K562 (cell line): ENCODE measurements around the gene ARHGEF12. TPM values are rescaled to one million over a fixed set of nuclear protein-coding genes. Genes with fewer than 3 reads are reported as not detected.

Experiments
- ATF2 ChIP-seq: sonication (generic); formaldehyde crosslinking; IDR thresholded peaks from 2 replicates; pipeline ENCODE4 v1.8.1; 2022; ENCODE audit warnings: missing genetic modification reagents
- ATF3 ChIP-seq, 2 experiments: fragments of 450-650 bp in 1 of 2; sonication (generic) in 1 of 2; formaldehyde crosslinking in 1 of 2; IDR thresholded peaks in 1 of 2; conservative IDR thresholded peaks in 1 of 2; 2 replicates each; pipeline versions ENCODE4 v1.6.1 to v1.8.1; 2016 to 2023; ENCODE audit warnings: mild to moderate bottlenecking in 2 of 2, moderate library complexity in 2 of 2, inconsistent platforms in 1 of 2, missing genetic modification reagents in 1 of 2
- C11orf30 ChIP-seq: fragments of 450-650 bp; IDR thresholded peaks from 2 replicates; pipeline ENCODE4 v1.6.1; 2016; ENCODE audit warnings: low read depth, mild to moderate bottlenecking
- DACH1 ChIP-seq: fragments of 450-650 bp; IDR thresholded peaks from 2 replicates; pipeline ENCODE4 v1.6.1; 2018; ENCODE audit not compliant: partially characterized antibody
- DPF2 ChIP-seq: fragments of 450-650 bp; IDR thresholded peaks from 2 replicates; pipeline ENCODE4 v1.6.1; 2016
- FOXA1 ChIP-seq: fragments of 450-650 bp; IDR thresholded peaks from 2 replicates; pipeline ENCODE4 v1.6.1; 2016; ENCODE audit warnings: mild to moderate bottlenecking, borderline replicate concordance
- JUND ChIP-seq, 2 experiments: IDR thresholded peaks; 2 replicates in 1 of 2; 3 replicates in 1 of 2; pipeline ENCODE4 v1.6.1; 2011; ENCODE audit warnings: borderline replicate concordance in 2 of 2, low read depth in 2 of 2, low read length in 2 of 2, improper control_type of control experiment in 1 of 2, missing biosample characterization in 1 of 2, missing genetic modification characterization in 1 of 2, missing genetic modification reagents in 1 of 2
- KLF10 ChIP-seq: fragments of 250-450 bp; sonication (Bioruptor Pico); IDR thresholded peaks from 2 replicates; pipeline ENCODE4 v1.6.1; 2021; ENCODE audit warnings: matching md5 sums
- MLX ChIP-seq, 2 experiments: fragments of 450-650 bp in 1 of 2; sonication (generic) in 1 of 2; formaldehyde crosslinking; conservative IDR thresholded peaks; 2 replicates each; pipeline versions ENCODE4 v1.4.0 to v1.8.1; 2020 to 2022; ENCODE audit warnings: mild to moderate bottlenecking in 1 of 2, missing genetic modification reagents in 1 of 2
- NR3C1 ChIP-seq: sonication (generic); formaldehyde crosslinking; IDR thresholded peaks from 2 replicates; pipeline ENCODE4 v1.8.1; 2022; ENCODE audit warnings: missing genetic modification reagents
- PBX2 ChIP-seq, 2 experiments: IDR thresholded peaks in 1 of 2; conservative IDR thresholded peaks in 1 of 2; 2 replicates each; pipeline ENCODE4 v1.6.1; 2016; ENCODE audit warnings: low read depth in 2 of 2, mild to moderate bottlenecking in 1 of 2, missing compliant biosample characterization in 1 of 2, missing genetic modification characterization in 1 of 2, moderate library complexity in 1 of 2
- PTRF ChIP-seq: fragments of 450-650 bp; IDR thresholded peaks from 2 replicates; pipeline ENCODE4 v1.6.1; 2016; ENCODE audit warnings: mild to moderate bottlenecking, missing genetic modification characterization, missing compliant biosample characterization
- RCOR1 ChIP-seq, 2 experiments: IDR thresholded peaks; 2 replicates each; pipeline ENCODE4 v1.6.1; 2012; ENCODE audit warnings: low read depth in 2 of 2, low read length in 2 of 2, borderline replicate concordance in 1 of 2, improper control_type of control experiment in 1 of 2
- SIN3A ChIP-seq, 2 experiments: fragments of 150-350 bp in 1 of 2; IDR thresholded peaks; 2 replicates each; pipeline ENCODE4 v1.6.1; 2011 to 2016; ENCODE audit warnings: borderline replicate concordance in 2 of 2, low read depth in 2 of 2, low read length in 2 of 2, mild to moderate bottlenecking in 2 of 2, moderate library complexity in 2 of 2; ENCODE audit not compliant: control insufficient read depth in 1 of 2
- TEAD2 ChIP-seq: fragments of 450-650 bp; IDR thresholded peaks from 2 replicates; pipeline ENCODE4 v1.6.1; 2016; ENCODE audit warnings: missing genetic modification characterization, control low read depth, missing compliant biosample characterization
- polyA plus RNA-seq, 8 experiments: library from polyadenylated mRNA; depleted of rRNA in 4 of 8; stranded (reverse) in 5 of 8; unstranded in 3 of 8; fragments of >200 nt; fragmentation: Nextera tagmentation in 2 of 8; fragmentation: Illumina TruSeq in 1 of 8; extraction: Ambion mirVana in 2 of 8; extraction: Trizol in 1 of 8; gene quantifications; 2 replicates each; pipeline versions ENCODE4 v1.2.1 to v1.2.3, GENCODE V29; 2011 to 2014; ENCODE audit warnings: inconsistent platforms in 1 of 8, missing spikeins in 1 of 8
- total RNA-seq, 7 experiments: library from RNA; depleted of rRNA in 6 of 7; stranded (reverse); fragments of >200 nt in 6 of 7; fragmentation: Illumina TruSeq in 2 of 7; extraction: Trizol in 2 of 7; gene quantifications; 2 replicates each; pipeline versions ENCODE4 v1.2.1 to v1.2.3, GENCODE V29; 2011 to 2021; ENCODE audit warnings: low replicate concordance in 1 of 7

The ARHGEF12 gene
- total and polyA plus RNA-seq, 9 of the 15 experiments (the other 6 are each of a cell fraction or from before 2014, with no cell fraction given): 3.5 to 51.7 (median 29.5) TPM

- TF ChIP-seq DACH1 (peak; percentile 70), RCOR1 (IDR thresholded peaks at IDR 0.05; ENCODE audit: borderline replicate concordance in 1 of 2, low read depth in 2 of 2, low read length in 2 of 2) (no peak), PBX2 (CRISPR knock-in tag; IDR thresholded peaks at IDR 0.05; ENCODE audit: low read depth) (no peak), PBX2 (tag; conservative IDR thresholded peaks at IDR 0.05; ENCODE audit: low read depth) (peak; percentile 83), FOXA1 (no peak), KLF10 (no peak), MLX (CRISPR knock-in tag; conservative IDR thresholded peaks at IDR 0.05) (no peak), C11orf30 (peak; percentile 29; the same call in 1 of the 2 replicates), ATF2 (no peak), TEAD2 (no peak), DPF2 (0 out of 2 replicates have a peak, but pooled peaks have one; percentile 39), JUND (IDR thresholded peaks at IDR 0.05; ENCODE audit: borderline replicate concordance, low read depth, low read length) (peak; percentile 76), JUND (tag; IDR thresholded peaks at IDR 0.05; ENCODE audit: borderline replicate concordance, low read depth, low read length) (peak; percentile 79; the same call in 2 of the 3 replicates), PTRF (tag) (no peak), SIN3A (IDR thresholded peaks at IDR 0.05; ENCODE audit: borderline replicate concordance in 2 of 2, control insufficient read depth in 1 of 2, low read depth in 2 of 2, low read length in 2 of 2) (no peak), NR3C1 (CRISPR knock-in tag) (no peak), ATF3 (IDR thresholded peaks at IDR 0.05) (peak; percentile 70), ATF3 (CRISPR knock-in tag; conservative IDR thresholded peaks at IDR 0.05) (no peak)
- TF ChIP-seq, all 486 proteins: peak for 21
These were observed 64.6 kb downstream of the ARHGEF12 start (continued) for GRCh38 chr11:120400564-120401364.
